ENCODE measurements around the gene KRT16. TPM values are rescaled to one million over a fixed set of nuclear protein-coding genes. Genes with fewer than 3 reads are reported as not detected.
"Not testable (repeated sequence)": the region's sequence is repeated elsewhere in the genome, so short reads cannot be mapped to it uniquely, and the experiment has no call there.

Gene KRT16
- total and polyA plus RNA-seq, 2 experiments from 2014 or later = 0.90 to 2.5 TPM

GRCh38 chr17:41578971-41579370, 33.6 kb downstream of the KRT16 start:
- H3K9me3 ChIP-seq (ENCODE audit: low read depth) = no peaks in the 10 kb centered on the region
- H3K9me2 ChIP-seq (ENCODE audit: insufficient read depth) = no peaks in the 10 kb centered on the region
- TF ChIP-seq EZH2phosphoT487 (IDR thresholded peaks at IDR 0.05; ENCODE audit: insufficient read depth, low read depth) (no peak), EZH2 (IDR thresholded peaks at IDR 0.05; ENCODE audit: insufficient read depth, poor library complexity, severe bottlenecking) (no peak)
- H3K9ac ChIP-seq = no peak overlapping the region
- in situ Hi-C loops (cut with MboI) = no loop called here
- H3K4me2 ChIP-seq (ENCODE audit: unreplicated experiment) = no peak overlapping the region
- no peaks in the 10 kb centered on the region for H4K20me1 ChIP-seq (ENCODE audit: insufficient read depth)
- no peak overlapping the region for H3K27ac ChIP-seq
- no peak overlapping the region for H3K4me3 ChIP-seq
- no peak overlapping the region for H2AFZ ChIP-seq
- no peaks in the 10 kb centered on the region for H3K36me3 ChIP-seq (ENCODE audit: low read depth)
- peaks cover 24% of the 10 kb centered on the region; the same call in 1 of the 2 replicates for H3K27me3 ChIP-seq (replicated peaks; ENCODE audit: insufficient read depth)
- no peak for DNase-seq
- 0 out of 2 replicates have a peak, but pooled peaks cover 9% of the 10 kb centered on the region for H3K4me1 ChIP-seq (ENCODE audit: insufficient read depth)
- WGBS, 2 experiments (ENCODE audit: low coverage in 1 of 2, low lambda C conversion rate in 2 of 2, missing lambda C conversion rate in 2 of 2) = 73 to 77% methylated on average over 5 of the region's 5 CpGs
- no peaks in the 10 kb centered on the region for H3K79me2 ChIP-seq (ENCODE audit: insufficient read depth)
- no peaks in the 10 kb centered on the region for H3F3A ChIP-seq (ENCODE audit: insufficient read depth)

DNA sequence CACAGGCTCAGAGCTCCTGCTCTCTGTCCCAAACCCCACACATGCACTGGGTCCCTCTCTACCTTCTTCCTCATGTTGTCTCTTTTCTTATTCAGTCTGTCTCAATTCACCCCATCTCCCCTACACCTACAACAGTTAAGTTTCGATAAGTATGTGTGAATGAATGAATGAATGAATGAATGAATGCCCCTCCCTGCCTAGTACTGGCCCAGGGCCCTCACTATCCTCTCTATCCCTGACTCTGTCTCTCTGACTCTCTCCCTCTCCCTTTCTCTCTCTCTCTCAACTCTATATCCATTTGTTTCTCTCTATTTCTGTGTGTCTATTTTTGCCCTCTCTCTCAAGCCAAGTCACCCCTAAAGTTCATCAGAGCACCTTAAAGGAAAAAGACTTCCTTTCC, 34.0 kb downstream of the KRT16 start:
- Histone ChIP-seq H3K4me3 (no peak overlapping the region), H3K27me3 (replicated peaks; ENCODE audit: insufficient read depth) (peaks cover 25% of the 10 kb centered on the region; the same call in 1 of the 2 replicates), H2AFZ (no peak overlapping the region), H4K20me1 (ENCODE audit: insufficient read depth) (no peaks in the 10 kb centered on the region), H3K9me3 (ENCODE audit: low read depth) (no peaks in the 10 kb centered on the region), H3K4me2 (ENCODE audit: unreplicated experiment) (no peak overlapping the region), H3K27ac (no peak overlapping the region), H3F3A (ENCODE audit: insufficient read depth) (no peaks in the 10 kb centered on the region), H3K9me2 (ENCODE audit: insufficient read depth) (no peaks in the 10 kb centered on the region), H3K79me2 (ENCODE audit: insufficient read depth) (no peaks in the 10 kb centered on the region), H3K9ac (no peak overlapping the region), H3K36me3 (ENCODE audit: low read depth) (no peaks in the 10 kb centered on the region), H3K4me1 (ENCODE audit: insufficient read depth) (0 out of 2 replicates have a peak, but pooled peaks cover 9% of the 10 kb centered on the region)
- WGBS, 2 experiments (ENCODE audit: low coverage in 1 of 2, low lambda C conversion rate in 2 of 2, missing lambda C conversion rate in 2 of 2) = 73 to 82% methylated on average over 1 of the region's 1 CpG
- TF ChIP-seq EZH2phosphoT487 (IDR thresholded peaks at IDR 0.05; ENCODE audit: insufficient read depth, low read depth) (no peak), EZH2 (IDR thresholded peaks at IDR 0.05; ENCODE audit: insufficient read depth, poor library complexity, severe bottlenecking) (no peak)
- in situ Hi-C loops (cut with MboI) = no loop called here
- DNase-seq = no peak

DNA sequence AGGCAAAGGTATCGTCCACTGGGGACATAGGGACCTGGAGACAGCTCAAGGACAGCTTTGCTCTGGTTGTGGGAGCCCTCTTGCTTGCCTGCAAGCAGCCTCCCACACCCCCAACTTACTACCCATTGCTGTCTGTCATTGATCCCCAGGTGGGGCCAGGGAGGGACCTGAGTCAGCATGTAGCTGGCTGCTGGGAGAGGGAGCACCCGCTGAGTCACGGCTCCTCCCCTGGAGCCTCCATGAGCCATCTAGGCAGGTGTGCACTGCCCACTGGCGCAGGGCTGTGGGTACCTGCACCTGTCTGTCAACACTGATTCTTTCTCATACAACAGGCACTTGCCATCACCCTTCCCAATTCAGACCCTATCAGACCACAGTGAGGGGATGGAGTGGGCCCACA, 35.8 kb downstream of the KRT16 start:
- in situ Hi-C loops (cut with MboI); H3F3A ChIP-seq (ENCODE audit: insufficient read depth); H3K4me3 ChIP-seq; H4K20me1 ChIP-seq (ENCODE audit: insufficient read depth); H3K27ac ChIP-seq; H3K79me2 ChIP-seq (ENCODE audit: insufficient read depth); H3K9me3 ChIP-seq (ENCODE audit: low read depth); H3K9me2 ChIP-seq (ENCODE audit: insufficient read depth); H3K4me1 ChIP-seq (ENCODE audit: insufficient read depth); H3K4me2 ChIP-seq (ENCODE audit: unreplicated experiment); H2AFZ ChIP-seq; H3K36me3 ChIP-seq (ENCODE audit: low read depth); DNase-seq; H3K9ac ChIP-seq: not testable (repeated sequence)
- WGBS, 2 experiments (ENCODE audit: low coverage in 1 of 2, low lambda C conversion rate in 2 of 2, missing lambda C conversion rate in 2 of 2) = 52 to 57% methylated on average over 3 to 4 of the region's 4 CpGs
- peaks cover 39% of the 10 kb centered on the region for H3K27me3 ChIP-seq (replicated peaks; ENCODE audit: insufficient read depth)

DNA sequence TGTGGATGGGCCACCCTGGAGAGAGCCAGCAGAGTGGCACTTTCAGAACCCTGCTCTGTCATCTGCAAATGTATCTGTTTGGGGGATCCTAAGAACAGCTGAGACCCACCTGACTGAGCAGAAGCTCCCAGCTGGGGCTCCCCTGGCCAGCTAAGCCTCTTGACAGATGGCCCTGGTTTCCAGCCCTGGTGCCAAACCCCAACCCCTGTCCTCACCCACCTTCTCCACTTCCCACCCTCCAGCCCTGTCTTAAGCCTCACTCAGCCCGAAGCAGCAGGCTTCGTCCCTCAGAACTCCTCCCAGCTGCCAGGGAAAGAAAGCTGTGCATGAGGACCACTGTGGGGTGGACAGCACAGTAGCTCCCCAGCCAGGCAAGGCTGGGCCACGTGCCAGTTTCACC, 37.2 kb downstream of the KRT16 start:
- Histone ChIP-seq H3K36me3 (ENCODE audit: low read depth) (no peaks in the 10 kb centered on the region), H3K4me2 (ENCODE audit: unreplicated experiment) (no peak overlapping the region), H3K79me2 (ENCODE audit: insufficient read depth) (no peaks in the 10 kb centered on the region), H3K27me3 (replicated peaks; ENCODE audit: insufficient read depth) (peaks cover 51% of the 10 kb centered on the region), H3F3A (ENCODE audit: insufficient read depth) (no peaks in the 10 kb centered on the region), H3K9me3 (ENCODE audit: low read depth) (no peaks in the 10 kb centered on the region), H3K9me2 (ENCODE audit: insufficient read depth) (no peaks in the 10 kb centered on the region), H3K4me3 (no peak overlapping the region), H3K4me1 (ENCODE audit: insufficient read depth) (0 out of 2 replicates have a peak, but pooled peaks cover under 1% of the 10 kb centered on the region), H2AFZ (no peak overlapping the region), H3K9ac (no peak overlapping the region), H4K20me1 (ENCODE audit: insufficient read depth) (no peaks in the 10 kb centered on the region), H3K27ac (no peak overlapping the region)
- TF ChIP-seq EZH2 (IDR thresholded peaks at IDR 0.05; ENCODE audit: insufficient read depth, poor library complexity, severe bottlenecking) (no peak), EZH2phosphoT487 (IDR thresholded peaks at IDR 0.05; ENCODE audit: insufficient read depth, low read depth) (no peak)
- in situ Hi-C loops (cut with MboI) = no loop called here
- 15 to 38% methylated on average over 3 of the region's 3 CpGs for WGBS, 2 experiments (ENCODE audit: low coverage in 1 of 2, low lambda C conversion rate in 2 of 2, missing lambda C conversion rate in 2 of 2)
- DNase-seq = no peak

Data from GM23248 (cell line).